HG02798 (cell line): ENCODE data around the gene DYNLT2.
"Not testable (repeated sequence)": the region's sequence is repeated elsewhere in the genome, so short reads cannot be mapped to it uniquely, and the experiment has no call there.

Source experiments
- ATAC-seq: cut with Tn5 transposase; IDR thresholded peaks from one replicate; pipeline ENCODE4 v1.9.1; 2021; ENCODE audit warnings: mild to moderate bottlenecking; ENCODE audit not compliant: unreplicated experiment, poor library complexity

The DYNLT2 gene

DNA sequence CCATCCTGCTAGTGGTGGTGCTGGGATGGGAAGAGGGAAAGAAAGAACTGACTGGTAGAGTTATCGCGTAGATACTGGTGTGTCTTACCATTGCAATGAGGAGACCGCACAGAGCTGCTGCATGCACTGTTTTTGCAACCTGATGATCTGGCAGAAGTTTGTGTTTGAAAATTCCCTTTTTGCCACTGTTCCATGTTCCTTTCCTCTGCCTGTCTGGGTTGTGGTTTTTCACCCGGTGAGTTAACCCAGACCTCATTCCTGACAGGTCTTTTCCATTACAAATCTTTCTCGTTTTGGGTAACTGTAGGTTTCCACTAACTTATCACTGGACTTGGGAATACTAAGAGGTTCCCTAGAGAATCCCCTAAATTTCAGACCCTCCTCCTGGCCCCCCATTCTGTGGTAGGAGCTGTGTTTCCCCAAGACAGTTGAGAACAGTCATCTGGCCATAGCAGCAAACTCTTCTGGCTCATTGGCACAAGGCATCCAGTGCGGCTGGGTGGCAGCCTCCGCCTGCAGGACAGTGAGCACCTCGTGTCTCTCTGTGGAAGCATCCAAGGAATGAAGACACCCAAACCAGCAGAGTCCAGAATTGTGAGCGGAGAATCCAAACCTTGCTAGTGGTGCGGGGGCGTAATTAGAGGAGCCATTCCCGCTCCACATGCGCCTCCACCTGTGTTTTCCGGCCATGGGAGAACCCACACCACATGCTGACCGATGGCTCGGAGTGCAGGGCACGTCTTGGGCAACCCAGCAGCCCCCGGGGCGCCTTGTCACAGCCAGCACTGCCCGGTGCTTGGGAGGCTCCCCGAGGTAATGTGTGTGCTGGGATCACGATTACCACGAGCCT is 32.8 kb upstream of the DYNLT2 start:
- no peak for ATAC-seq

DNA sequence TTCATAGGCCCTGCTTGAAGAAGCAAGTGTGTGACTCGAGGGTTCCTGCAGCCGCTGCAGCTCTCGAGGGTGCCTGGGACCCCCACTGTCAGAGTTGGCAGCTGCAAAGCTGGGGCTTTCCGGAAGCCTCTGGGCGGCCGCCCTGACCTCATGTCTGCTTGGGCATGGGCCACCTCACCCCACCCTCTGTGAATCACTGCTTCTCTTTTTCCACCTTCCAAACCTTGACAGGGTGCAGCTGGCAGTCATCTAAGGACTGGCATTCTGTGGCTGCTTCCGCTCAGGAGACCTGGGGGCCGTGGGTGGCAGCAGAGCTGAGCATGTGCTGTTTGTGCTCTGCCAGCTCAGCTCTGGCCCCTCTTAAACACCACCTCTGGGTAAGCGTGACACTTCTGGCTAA is 32.0 kb upstream of the DYNLT2 start:
- no peak for ATAC-seq

DNA sequence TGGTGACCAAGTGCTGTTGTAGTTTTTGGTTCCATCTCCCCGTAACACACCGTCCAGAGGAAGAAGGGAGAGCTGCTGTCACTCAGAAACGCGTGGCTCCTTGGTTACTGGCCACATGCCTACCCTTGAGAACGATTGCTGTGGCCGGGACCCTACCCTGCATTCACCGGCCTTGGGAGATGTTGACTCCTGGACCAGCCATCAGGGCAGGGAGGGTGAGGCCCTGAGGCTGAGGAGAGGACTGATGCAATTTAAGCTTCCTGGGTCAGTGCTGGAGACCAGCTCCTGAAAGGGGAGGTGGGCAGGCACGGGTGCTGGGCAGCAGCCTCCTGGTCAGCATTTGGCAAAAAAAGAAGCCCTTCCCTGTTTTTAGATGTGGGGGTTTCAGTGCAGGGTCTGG is 31.6 kb upstream of the DYNLT2 start:
- no peak for ATAC-seq

DNA sequence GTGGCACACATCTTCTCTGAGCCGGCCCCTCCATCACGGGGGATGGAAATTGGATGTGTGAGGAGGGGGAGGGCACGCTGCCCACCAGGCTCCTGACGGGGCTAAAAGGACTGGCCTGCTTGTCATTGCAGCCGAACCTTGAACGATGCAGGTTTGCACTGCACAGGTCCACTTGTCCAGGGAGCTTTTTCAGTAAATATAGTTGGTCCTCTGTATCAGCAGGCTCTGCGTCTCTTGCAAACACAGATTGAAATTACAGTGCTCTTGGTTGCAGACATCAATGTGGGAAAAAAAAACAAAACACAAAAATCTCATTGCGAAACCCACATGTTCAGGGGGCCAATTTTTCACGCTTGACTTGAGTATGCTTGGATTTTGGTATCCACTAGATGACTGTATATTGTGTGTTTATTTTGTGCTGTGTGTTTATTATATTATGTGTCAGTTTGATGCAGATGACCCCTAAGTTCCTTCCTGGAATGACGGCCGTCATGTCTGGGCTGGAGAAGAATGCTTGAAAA is 29.3 kb upstream of the DYNLT2 start:
- ATAC-seq: no peak

DNA sequence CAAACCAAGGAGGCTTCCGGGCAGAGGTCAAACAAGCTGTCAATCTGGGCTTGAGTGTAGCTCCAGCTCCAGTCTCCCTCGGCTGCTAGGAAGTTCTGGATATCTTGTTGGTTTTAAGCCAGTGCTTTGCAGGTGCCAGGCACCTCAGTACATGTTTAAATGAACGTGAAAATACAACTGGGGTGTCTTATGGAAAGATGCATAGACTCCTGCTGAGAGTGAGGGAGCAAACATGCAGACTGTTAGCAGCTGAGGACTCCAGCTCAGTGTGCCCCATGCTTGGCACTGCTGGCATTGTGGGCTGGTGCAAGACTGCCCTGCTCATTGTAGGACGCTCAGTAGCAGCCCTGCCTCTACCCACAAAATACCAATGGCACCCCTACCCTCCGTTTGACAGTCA is 28.5 kb upstream of the DYNLT2 start:
- ATAC-seq: no peak

DNA sequence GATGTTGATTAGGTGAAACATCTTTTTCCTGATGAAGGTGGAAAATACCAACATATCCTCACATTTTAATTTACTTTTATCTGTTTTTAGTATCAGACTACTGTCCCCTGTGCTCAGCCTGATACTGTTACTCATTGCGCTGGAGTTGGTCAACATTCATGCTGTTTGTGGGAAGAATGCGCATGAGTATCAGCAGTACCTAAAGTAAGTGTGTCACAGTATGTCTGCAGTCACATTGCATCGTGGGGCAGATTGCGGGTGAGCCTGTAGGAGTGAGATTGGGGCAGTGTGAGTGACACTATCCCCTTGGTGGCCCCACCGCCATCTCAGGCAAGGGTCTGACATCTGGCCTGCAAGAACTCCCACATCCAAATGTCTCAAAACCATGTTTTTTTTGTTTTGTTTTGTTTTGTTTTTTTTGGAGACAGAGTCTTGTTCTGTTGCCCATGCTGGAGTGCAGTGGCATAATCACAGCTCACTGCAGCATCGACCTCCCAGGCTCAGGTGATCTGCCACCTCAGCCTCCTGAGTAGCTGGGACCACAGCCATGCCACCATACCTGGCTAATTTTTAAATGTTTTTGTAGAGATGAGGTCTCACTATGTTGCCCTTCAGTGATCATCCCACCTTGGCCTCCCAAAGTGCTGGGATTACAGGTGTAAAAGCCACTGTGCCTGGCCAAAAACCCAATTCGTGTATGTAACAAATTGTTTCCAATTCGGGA is 27.9 kb upstream of the DYNLT2 start:
- no peak for ATAC-seq

DNA sequence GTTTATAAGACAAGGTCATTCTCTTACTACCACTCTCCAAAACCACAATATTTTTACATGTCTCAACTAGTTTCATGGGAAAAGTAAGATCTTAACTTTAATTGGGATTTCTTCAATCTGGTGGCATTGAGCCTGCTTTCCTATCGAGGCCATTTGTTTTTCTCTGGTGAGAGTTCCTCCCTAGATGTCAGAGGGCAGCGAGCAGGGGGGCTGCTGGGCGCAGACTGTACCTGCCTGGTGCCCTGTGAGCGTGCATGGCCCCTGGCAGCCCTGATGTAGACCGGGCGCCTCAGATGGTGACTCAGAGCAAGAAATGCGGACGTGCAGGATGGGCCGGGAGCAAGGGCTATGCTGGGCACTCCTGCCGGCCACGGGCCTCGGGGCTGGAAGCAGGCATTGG is 27.3 kb upstream of the DYNLT2 start:
- no peak for ATAC-seq

DNA sequence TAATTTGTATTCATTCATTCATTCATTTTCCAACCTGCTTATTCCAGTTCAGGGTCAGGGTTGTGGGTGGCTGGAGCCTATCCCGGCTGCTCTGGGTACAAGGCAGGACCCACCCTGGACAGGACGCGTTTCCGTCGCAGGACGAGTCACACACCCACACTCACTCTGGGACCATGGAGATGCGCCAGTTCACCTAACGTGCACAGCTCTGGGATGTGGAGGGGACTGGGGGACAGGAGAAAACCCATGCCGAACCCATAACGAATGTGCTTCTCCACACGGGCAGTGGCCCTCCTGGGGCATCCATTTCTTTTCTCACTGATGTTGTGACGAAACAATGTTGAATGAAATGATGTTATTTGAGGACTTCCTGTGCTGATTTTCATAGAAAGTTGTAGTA is 26.5 kb upstream of the DYNLT2 start:
- ATAC-seq: no peak

DNA sequence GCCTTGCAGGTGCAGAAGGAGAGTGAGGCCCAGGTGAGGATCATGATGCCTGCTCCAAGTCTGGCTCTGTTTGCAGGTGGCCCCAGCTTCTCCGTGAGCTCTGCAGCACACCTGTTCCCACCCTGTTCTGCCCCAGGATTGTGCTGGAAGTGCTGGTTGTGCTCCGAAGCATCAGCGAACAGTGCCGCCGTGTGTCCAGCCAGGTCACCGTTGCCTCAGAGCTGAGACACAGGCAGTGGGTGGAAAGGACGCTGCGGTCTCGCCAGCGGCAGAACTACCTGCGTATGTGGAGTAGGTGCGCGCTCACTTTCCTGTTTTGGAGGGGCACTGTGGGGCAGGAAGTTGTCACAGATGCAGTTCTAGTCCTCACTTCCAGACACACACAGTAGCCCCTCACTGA is 25.0 kb upstream of the DYNLT2 start:
- ATAC-seq: no peak

DNA sequence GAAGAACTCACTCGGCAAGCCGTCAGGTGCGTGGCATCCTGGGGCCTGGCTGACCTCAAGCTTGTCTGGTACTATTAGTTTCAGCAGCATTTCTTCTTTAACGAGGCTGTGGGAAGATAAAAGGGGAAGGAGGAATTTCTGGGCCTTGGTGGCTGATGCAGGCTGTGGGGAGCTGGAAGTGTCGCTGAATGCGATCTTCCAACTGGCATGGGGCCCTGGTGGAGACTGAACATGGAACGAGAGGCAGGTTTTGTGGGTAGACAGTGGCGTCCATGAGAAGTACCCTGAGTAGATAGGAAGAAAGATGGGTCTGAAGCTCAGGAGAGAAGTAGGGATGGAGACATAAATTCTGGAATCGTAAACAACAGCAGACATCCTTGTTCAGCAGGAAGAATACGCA is 23.9 kb upstream of the DYNLT2 start:
- ATAC-seq: no peak

DNA sequence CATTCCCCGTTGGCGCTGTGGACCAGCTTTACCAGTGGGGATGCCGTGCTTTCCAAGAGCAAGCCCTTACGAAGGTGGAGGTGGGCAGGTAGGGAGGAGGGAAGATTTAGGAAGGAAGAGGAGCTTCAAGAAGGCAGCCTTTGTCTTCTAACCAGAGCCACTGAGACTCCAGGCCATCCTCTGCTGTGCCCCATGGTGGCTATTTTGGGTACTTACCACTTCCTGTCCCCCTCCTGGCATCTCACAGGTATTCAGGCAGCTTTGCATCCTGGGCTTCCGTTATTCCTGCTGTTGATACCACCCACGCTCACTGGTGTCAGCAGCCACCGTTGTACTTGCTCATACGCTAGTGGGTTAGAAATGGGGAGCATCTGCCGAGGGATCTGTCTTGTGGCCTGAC is 23.0 kb upstream of the DYNLT2 start:
- no peak for ATAC-seq

DNA sequence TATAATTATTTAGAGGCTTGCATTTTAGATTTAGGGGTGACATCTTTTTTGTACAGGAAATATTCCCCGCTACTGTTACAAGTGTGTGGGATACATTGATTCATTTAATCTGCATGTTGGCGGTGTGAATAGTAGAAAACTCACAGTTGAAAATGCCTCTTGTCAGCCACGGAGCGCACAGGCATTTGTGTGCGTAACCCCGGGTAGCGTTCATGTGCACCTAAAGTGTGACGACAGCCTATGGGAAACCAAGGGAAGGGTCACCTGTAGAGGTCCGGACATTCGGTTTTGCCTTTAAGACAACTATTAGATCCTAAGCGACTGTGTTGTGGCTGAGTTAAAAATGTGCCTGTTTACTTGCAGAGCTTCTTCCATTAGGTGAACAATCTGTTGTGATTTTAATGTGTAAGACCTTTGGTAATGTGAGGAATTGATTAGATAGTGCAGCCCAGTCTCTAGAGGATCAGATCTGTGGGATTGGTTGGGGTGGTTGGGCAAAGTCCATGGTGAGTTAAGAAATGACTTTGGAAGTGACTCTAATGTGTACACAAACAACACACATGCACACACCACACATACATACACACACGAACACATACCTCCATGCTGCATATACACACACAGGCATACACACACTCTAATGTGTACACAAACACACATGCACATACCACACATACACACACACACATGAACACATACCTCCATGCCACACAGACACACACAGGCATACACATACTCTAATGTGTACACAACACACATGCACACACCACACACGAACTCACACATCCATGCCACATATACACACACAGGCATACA is 15.8 kb upstream of the DYNLT2 start:
- no peak for ATAC-seq

DNA sequence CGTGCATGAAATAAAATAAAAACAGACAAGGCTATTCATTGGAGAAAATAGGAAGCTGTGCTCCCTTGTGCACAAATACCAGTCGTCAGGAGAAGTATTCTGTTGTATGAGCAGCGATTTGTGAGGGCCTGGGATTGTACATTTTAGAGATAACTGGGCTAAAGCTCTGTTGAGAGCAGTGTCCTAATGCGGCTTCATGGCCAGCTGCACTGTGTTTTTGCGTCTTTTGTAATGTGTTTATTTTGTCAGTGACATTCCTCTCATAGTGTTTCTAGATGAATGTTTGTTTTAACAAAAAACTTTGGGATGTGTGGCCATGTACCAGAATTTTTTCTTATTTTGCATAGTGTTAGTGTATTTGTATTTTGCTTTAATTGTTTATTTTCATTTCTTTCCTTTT is 14.9 kb upstream of the DYNLT2 start:
- ATAC-seq: no peak

DNA sequence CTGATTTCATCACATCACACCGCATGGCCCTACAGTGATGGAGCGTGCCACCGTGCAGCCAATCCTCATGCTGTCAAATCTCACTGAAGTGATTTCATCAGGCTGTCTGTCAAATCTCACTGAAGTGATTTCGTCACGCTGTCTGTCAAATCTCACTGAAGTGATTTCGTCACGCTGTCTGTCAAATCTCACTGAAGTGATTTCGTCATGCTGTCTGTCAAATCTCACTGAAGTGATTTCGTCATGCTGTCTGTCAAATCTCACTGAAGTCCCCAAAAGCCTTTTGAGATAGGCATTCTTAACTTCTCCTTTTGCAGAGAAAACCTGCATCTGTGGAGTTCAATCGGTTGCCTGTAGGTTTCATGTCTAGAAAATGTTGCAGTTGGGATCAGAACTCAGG is 14.4 kb upstream of the DYNLT2 start:
- not testable (repeated sequence) for ATAC-seq

DNA sequence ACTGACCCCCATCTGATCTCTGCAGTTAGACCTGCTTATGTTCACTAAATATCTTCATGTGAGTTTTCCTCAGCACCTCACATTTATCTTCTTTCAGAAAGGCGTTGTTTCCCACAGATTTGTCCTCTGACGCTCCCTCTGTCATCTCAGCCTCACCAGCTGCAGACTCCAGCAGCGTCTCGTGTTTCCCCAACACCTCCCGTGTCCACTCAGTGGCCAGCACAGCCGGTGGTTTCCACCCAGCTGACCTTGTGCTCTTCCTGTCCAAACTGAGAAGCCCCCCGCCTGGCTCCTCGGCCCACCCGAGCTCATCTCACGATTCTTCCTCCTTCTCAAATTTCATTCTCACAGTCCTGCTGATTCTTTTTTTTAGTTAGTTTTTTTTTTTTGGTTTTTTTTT is 12.5 kb upstream of the DYNLT2 start:
- no peak for ATAC-seq

DNA sequence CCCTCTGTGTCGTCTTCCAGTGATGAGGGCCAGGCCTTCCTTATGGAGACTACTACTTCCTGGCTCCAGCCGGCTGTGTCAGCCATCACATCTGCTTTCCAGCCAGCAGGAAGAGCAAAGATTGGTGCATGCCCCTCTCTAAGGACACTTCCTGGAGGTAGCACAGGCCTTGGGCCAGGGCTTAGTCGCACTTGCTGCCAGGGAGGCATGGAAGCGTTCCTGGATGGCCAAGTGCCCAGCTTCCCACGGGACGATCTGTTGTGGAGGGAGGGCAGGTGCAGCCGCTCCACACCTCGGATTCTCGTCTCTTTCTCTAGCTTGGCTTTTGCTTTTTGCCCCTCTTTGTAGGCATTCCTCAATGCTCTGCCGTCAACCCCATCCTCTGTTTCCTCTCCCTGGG is 11.9 kb upstream of the DYNLT2 start:
- no peak for ATAC-seq

DNA sequence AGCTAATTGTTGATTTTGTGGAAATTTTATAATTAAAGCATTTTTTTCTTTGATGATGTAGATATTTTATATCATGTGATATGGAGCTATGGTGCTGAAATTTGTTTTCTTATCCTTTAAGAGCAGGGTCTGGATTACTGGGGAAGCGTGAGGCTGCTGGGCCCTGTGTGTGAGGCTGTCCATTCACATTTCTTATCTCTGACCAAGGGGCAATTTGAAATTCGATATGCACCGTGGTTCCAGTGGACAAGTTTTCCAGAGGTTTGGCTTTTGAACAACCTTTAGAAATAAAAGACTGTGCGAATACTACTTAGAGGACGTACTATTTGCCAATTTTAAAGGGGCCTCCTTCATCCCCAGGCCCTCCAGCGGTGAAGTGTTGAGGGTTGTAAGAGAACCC is 3.8 kb upstream of the DYNLT2 start:
- no peak for ATAC-seq

DNA sequence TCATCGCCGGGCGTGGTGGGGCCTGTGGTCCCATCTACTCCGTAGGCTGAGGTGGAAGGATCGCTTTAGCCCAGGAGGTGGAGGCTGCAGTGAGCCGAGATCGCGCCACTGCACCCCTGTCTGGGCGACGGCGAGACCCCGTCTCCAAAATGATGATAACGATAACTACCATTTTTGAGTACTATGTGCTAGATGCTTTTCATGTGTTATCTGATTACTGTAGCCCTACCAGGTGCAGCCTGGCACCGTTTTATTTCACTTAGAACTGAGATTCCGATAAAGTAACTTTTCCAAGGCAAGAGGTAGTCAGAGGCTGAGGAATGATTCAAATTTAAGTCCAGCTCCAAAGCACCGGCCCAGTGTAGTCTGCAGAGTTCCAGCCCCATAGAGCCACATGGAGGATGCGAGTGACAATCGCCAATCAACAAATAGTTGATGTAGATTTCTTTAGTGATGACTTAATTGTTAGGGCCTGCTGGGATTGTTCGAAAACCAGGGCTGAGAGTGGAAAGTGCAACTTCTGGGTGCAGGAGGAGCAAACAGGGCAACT is 777 bp upstream of the DYNLT2 start:
- no peak for ATAC-seq

DNA sequence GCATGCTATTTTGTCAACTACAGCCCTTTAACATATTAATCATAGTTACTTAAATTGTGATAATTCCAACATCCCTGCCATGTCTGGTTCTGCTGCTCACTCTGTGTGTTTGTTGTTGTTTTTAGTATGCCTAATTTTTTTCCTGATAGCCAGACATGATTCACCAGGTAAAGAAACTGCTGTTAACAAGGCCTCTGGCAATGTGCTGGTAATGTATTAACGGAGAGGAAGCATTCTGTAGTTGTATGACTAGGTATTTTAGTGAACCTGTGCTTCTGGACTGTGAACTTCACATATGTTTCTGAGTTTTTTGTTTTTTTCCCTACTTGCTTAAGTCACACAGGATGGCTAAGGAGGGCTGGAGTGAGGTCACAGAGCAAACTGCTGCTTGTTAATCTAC is 4.8 kb downstream of the DYNLT2 start:
- no peak for ATAC-seq

DNA sequence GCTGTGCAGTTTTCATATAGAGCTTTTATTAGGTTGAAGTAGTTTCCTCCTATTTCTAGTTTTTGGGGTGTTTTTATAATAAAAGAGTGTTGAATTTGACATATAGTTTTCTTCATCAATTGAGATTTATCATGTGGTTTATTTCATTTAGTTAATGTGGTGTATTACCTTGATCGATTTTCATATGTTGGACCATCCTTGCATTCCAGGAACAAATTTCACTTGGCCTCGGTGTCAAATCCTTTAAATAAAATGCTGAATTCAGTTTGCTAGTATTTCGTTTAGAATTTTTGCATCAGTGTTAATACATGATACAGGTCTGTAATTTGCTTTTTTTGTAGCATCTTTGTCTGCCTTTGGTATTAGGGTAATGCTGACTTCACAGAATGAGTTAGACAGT is 6.0 kb downstream of the DYNLT2 start:
- no peak for ATAC-seq

DNA sequence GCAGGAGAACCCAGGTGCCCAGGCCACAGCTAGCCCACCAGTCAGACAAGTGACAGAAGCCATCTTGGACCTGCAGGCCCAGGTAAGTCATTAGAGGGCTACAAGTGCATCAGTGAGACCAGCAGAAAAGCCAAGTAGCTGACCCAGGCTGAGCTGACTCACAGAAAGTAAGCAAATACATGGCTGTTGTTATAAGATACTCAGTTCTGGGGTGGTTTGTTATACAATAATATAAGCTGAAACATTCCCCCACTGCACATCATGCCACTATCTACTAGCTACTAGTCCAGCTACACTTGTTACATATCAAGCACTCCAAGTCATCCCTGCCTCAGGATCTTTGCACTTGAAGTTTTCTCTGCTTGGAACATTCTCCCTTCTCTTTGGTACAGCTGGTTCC is 10.0 kb downstream of the DYNLT2 start:
- no peak for ATAC-seq
